Kasumi-1 (cell line): ENCODE results near the gene CFAP251.
"Not testable (repeated sequence)": the region's sequence is repeated elsewhere in the genome, so short reads cannot be mapped to it uniquely, and the experiment has no call there.

ENCODE experiments used
- DNase-seq, 2 experiments: peaks; one replicate each; lab custom pipeline; 2025; lab: John Stamatoyannopoulos, UW

The CFAP251 gene

DNA sequence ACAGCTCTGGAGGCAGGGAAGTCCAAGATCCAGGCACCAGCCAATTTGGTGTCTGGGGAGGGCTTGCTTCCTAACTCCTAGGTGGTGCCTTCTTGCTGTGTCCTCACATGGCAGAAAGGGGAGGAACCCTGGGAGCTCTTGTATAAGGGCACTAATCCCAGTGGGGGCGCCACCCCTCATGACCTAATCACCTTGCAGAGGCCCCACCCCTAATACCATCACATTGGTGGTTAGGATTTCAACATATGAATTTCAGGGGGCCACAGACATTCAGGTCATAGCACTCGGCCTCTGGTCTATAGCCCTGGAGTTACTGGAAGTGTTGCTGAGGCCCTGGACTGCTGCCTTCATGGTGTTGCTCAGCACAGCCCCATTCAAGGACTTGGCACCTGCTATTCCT, 15.2 kb upstream of the CFAP251 start:
- DNase-seq, result peak in 1 of 2 experiments; percentile 6

DNA sequence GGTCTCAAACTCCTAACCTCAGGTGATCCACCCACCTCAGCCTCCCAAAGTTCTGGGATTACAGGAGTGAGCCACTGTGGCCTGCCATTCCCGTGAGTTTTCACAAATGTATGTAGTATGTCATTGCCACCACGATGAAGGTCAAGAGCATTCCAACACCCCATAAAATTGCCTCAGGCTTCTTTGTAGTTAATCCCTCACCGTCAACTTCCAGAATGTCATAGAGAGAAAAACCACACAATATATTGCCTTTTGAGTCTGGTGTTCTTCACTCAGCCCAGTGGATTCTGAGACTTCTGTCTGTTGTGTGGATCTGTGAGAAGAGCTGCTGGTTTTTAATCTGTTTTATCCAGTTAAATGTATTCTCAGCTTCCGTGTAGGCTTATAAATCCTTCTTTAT, 12.6 kb upstream of the CFAP251 start:
- DNase-seq, result no peak

DNA sequence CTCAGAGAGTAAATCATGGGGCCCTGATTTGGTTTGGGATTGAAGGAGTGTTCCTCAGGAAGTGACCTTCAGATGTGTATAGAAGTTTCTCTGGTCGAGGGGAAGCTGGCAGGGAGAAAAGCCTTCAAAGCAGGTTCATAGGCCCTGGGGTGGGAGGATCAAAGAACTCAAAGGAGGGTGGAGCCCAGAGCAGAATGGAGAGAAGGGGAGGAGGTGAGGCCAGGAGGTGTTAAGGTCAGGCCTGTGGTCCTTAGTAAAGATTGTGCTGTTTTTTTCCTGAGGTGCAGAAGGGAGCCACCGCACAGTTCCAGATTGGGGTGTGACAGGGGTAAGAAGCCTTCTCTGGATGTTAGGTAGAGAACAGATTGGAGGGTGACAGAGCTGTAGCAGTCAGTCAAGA, 9.7 kb upstream of the CFAP251 start:
- no peak for DNase-seq

DNA sequence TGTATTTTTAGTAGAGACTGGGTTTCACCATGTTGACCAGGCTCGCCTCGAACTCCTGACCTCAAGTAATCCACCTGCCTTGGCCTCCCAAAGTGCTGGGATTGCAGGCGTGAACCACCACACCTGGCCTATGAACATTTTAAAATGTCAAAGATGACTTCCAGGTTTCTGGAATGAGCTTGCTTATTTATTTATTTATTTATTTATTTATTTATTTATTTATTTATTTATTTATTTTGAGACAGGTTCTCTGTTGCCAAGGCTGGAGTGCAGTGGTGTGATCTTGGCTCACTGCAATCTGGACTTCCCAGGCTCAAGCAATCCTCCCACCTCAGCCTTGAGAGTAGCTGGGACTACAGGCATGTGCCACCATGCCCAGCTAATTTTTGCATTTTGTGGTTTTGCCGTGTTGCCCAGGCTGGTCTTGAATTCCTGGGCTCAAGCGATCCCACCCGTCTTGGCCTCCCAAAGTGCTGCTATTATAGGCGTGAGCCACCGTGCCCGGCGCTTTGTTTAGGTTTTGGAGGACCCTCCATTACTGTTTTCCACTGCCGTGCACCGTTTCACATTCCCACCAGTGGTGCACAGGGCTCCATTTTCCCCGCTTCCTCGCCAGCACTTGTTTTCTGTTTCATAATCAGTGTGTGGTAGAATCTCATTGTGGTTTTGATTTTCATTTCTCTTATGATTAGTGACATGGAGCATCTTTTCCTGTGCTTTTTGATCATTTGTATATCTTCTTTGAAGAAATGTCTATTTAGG, 6.4 kb upstream of the CFAP251 start:
- DNase-seq, result no peak

DNA sequence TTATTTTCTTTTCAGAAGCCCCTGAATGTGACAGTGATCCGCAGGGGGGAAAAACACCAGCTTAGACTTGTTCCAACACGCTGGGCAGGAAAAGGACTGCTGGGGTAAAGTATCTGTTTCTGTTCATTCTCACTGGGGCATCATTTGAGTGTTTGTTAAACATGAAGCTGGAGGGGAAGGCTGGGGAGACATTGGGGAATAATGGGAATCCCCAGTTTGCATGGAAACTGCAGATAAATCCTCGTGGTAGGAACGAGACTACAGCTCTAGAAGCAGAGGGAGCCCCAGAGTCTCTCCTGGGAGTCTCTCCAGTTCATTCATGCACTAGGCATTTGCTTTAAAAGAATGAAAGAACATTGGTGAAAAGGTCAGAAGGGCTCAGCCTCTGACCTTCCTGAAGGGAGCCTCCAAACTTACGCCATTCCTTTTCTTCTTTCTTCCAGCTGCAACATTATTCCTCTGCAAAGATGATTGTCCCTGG, 2.5 kb upstream of the CFAP251 start:
- no peak for DNase-seq

DNA sequence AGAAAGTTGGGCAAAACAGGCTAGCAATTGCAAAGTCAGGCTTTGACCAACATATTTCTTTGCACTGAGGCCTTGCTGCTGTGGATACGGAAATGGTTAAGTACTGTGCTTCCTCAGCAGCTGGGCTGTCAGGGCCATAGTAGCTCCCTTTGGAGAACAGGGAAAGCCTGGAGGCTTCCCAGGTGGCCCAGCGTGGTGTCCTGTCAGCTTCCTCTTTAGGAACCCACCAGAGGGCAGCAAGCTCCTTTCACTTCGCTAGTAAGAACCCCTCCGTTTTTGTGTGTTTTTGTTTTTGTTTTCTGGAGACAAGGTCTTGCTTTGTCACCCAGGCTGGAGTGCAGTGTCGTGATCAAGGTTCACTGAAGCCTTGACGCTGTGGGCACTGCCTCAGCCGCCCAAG, 1.7 kb upstream of the CFAP251 start:
- DNase-seq, result peak; percentile 14 to 19

DNA sequence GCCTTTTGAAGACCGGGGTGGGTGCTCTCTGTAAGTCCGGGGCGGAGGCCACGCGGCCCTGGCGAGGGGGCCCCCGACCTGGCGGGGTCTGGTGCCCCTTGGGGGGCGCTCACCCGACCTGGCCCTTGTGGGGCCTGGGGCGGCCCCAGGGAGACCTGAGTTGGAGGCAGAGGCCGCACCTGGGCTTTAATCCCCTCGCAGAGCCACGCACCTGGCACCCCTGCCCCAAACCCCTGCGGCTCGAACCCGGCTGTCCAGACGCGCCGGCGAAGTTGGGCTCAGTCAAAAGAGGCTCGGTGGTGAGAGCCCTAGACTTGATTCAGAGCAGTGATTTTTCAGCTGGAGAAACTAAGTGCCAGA, 267 bp downstream of the CFAP251 start:
- DNase-seq, result no peak

DNA sequence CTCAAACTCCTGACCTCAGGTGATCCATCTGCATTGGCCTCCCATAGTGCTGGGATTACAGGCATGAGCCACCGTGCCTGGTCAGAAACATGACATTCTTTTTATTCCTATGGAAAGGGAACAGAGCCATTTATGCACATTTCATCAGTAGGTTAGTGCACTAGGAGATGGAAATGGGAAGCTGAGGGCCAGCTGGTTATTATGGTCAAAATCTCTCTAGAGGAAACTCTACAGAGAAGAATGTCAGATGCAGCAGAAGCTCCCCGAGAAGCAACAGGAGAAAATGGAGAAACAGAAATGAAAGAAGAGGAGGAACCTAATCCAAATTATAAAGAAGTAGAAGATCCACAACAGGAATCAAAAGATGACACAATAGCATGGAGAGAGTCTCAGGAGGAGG, 2.7 kb downstream of the CFAP251 start:
- DNase-seq, result peak in 1 of 2 experiments; percentile 7

DNA sequence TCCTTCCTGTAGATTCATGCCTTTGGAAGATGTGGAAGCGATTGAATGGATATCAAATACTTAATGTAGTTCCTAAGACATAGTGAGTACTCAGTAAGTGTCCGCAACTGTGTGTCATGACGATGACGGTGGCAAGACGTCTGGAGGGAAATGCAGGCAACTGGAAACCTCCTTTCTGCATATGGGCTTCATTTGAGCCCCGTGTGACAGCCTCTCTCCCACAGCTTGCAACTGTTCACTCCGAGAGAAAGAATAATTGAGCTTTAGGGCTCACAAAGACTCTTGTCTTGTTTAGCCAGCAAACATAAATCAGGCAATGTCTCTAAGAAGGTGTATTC, 6.9 kb downstream of the CFAP251 start:
- DNase-seq, result no peak

DNA sequence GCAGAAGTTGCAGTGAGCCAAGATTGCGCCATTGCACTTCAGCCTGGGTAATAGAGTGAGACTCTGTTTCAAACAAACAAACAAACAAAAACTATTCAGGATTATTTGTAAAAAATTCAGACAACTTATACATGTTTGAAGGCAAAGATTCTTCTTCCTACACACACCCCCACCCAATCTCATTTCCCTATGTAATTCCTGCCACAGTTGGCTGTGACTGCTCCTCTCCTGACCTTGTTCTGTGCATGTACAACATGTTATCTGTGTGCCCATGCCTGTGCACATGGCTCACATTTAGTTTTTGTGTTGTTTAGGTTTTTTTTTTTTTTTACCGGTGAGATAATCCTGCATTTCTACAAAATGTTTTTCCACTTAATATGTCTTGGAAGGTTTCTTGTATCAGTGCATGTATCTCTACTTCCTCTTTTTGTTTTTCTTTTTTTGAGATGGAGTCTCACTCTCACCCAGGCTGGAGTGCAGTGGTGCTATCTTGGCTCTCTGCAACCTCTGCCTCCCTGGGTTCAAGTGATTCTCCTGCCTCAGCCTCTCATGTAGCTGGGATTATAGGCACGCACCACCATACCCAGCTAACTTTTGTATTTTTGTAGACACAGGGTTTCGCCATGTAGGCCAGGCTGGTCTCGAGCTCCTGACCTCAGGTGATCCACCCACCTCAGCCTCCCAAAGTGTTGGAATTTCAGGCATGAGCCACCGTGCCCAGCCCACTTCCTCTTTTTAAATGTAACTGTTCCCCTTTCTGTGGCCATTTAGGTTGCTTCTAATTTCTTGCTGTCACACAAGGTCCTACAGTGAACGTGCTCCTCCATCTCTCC, 8.7 kb downstream of the CFAP251 start:
- DNase-seq, result peak; percentile 53 to 67

DNA sequence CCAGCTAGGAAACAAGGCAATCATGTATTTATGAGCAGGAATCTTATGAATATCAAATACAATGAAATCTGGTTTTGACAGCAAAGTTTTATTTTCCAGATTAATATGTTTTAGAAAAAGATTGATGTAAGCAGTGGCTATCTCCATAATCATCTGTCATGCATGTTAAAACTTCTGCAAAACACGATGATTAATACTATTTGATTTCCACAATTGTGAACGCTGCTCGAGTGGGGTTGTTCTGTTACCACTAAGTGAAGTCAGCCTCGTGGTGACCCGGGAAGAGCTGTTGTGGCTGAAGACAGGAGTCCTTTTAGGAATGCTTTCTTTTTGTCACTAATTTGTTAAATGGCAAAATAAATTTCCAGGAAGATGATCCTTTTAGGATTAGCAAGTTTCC, 9.4 kb downstream of the CFAP251 start:
- no peak for DNase-seq

DNA sequence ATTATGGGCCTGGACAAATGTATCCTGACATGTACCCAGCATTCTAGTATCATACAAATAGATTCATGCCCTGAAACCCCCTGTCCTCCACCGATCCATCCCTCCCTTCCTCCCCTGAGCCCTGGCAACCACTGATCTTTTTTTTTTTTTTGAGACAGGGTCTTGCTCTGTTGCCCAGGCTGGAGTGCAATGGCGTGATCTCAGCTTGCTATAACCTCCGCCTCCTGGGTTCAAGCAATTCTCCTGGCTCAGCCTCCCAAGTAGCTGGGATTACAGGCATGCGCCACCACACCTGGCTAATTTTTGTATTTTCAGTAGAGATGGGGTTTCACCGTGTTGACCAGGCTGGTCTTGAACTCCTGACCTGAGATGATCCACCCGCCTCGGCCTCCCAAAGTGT, 11.2 kb downstream of the CFAP251 start:
- not testable (repeated sequence) for DNase-seq

DNA sequence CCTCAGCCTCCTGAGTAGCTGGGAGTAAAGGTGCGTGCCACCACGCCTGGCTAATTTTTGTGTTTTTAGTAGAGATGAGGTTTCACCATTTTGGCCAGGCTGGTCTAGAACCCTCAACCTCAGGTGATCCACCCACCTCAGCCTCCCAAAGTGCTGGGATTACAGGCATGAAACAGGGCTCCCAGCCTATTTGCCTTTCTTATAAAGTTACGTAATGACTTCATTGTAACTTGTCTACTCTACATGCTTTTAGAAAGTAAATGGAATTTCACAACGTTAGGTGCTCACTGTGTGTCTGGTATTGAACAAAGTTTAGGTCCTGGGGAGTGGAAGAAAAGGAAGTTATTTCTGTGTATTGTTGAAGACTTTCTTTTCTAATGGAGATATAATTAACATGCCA, 12.5 kb downstream of the CFAP251 start:
- DNase-seq, result no peak

DNA sequence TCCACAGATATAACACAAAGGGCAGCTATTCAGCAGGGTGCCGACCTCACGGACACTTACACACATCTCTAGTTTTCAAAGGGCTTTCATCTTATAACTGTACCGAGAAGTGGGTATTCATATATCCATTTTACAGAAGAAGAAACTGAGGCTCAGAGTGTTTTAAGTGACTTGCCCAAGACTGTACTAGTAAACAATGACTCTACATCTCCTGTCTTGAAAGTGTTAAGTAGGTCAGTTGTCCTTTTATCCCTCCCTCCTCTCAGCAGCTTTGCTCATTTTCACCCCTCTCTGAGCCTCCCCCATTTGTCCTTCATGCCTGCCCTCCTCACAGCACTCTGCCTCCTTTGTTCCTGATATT, 13.8 kb downstream of the CFAP251 start:
- DNase-seq, result no peak

DNA sequence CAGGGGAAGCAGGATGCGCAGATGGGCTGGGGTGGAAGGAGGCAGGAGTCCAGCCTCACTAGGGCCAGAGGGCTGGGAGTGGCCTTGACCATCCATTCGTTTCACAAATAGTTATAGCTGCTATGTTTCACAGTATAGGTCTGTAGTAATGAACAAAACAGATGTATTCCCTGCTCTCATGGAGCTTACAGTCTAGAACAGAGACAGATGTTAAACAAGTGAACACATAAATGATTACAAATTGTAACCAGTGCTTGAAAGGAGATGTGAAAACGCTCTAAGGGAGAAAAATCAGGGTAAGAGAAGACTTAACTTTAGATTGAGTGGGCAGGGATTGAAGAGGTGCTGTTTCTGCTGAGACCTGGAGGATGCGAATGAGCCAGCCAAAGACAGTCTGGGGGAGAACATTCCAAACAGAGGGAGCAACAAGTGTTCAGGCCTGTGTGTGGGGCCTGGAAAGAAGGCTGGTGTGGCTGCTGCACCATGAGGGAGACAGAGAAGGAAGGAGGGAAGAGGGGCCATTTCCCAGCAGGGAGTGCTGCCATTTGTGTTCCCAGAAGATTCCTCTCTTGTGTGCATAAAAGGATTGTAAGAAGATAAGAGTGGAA, 14.6 kb downstream of the CFAP251 start:
- DNase-seq, result no peak

DNA sequence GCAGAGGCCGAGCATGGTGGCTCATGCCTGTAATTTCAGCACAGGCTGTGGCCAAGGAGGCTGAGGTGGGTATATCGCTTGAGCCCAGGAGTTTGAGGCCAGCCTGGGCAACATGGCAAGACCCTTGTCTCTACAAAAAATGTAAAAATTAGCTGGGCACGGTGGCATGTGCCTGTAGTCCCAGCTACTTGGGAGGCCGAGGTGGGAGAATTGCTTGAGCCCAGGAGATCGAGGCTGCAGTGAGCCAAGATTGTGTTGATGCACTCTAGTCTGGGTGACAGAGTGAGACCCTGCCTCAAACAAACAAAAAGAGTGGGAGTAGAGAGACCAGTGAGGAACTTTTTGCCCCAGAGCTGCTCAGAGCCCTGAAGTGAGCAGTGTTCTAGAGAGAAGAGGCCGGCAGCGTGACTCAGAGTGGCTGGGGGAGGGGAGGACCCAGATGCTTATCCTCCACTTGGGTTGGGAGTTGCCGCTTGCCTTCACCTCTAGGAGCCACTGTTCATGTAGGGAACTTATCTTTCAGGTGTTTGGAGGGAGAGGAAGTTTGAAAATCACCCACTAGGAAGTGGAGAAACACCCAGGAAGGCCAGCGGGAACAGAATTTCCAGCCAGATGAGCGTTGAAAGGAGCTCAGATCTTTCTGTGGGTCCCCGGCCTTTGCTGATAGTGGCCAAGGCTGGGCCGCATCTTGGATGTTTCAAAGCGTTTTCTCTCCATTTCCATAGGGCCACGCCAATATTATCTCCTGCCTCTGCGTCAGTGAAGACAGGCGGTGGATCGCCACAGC, 15.3 kb downstream of the CFAP251 start:
- DNase-seq, result no peak

DNA sequence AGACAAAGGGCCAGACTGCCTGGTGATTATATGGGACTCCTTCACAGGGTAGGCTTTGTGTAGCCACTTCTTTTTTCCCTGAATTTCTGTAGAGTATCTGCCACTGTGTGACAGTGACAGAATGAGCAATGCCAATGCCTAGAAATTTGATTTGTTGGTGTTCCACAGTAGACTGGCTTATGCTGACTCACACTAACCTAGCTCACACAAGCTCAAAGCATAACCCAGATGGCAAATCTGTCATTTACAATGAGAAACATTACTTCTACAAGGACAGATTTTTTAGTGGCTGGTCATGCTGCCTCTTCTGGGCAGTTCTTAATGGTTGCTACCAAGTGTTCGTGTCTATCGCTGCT, 15.9 kb downstream of the CFAP251 start:
- DNase-seq, result no peak

DNA sequence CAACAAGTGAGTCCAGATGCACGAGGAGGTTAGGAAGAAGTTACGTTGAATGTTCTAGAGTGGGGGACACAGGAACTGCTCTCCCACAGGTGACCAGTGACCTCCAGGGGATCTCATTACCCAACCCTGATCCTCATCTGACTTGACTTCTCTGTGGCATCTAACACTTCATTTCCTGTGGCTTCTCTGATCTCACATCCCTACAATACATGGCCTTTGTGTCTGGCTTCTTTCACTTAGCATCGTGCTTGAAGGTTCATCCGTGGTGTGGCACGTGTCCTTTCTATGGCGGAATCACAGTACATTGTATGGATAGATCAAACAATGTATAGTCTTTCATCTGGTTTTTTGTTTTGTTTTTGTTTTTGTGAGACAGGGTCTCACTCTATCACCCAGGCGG, 19.3 kb downstream of the CFAP251 start:
- no peak for DNase-seq

DNA sequence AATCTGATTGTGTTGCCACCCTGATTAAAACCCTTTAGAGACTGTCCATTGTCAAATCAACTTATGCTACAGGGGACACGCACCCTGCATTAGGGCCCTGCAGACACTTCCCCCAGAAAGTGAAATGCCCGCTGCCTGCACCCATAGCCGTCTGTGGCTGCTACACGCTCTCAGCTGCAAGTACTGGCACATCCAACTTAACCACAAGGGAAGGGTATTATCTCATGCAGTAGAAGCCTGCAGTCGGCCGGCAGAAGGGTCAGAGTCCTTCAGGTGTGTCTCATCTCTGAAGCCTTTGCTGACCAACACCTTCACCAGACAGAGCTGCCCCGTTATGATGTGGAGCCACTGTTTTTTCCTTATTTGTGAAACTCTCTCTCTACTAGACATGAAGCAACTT, 20.8 kb downstream of the CFAP251 start:
- peak in 1 of 2 experiments; percentile 27 for DNase-seq

DNA sequence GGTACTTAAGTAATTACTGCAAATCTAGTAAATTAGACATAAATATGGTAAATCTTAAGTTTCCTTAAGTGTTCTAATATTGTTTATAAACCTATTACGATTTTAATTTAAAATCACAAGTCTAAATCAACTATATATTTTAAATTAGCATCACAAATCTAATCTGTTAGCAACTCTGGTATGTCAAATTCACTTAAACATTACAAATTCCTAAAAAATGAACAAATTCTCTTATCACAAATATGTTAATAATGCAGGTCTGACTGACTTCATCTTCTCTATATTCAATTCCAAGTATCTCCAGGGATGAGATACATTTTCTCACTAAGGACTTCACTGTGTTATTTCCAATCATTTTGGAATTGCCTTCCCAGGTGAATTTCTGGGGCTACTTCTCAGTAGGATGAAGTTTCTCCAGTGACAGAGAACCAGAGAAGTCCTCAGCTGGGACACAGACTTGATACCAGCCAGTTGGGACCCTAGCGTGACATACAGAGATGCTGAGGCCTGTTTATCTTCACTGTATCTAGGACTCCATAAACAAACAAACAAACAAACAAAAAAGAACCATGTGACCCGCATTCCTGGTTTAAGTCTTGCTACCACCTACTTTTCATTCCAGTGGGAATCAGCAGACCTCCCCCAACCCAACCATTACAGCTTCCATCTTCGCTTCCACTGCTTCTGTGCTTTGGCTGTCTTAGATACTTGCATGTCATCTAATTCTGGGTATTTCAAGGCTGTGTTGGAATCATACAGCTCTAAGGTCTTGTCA, 21.8 kb downstream of the CFAP251 start:
- no peak for DNase-seq

DNA sequence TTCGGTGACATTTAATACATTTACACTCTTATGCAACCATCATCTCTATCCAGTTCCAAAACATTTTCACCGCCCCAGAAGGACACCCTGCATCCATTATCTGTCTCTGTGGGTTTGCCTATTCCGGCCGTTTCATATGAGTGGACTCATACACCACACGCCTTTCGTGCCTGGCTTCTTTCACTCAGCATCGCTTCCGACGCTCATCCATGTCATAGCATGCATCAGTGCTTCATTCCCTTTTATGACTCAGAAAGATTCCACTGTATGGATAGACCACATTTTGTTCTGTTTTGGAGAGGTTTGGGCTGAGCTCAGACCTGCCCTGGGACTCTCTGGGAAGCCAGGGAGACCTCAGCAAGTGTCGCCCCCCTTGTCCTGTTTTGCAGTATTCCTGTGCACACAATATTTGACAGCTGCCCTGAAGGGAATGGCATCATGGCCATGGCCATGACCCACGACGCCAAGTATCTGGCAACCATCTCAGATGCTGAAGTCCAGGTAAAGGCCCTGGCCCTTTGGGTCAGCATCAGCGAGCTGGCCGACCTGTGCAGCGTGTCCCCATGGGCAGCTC, 23.8 kb downstream of the CFAP251 start:
- no peak for DNase-seq
